Ectodermal cell (in vitro differentiated cells): Measurements from ENCODE around the gene ARL15.

Experiments used
- H3K27ac ChIP-seq: 2 replicates; pipeline ENCODE4 v1.7.0; 2013; ENCODE audit warnings: mild to moderate bottlenecking, low read depth, low read length; ENCODE audit not compliant: insufficient read depth, poor library complexity, severe bottlenecking
- H3K27me3 ChIP-seq: 2 replicates; pipeline ENCODE4 v1.7.0; 2013; ENCODE audit warnings: mild to moderate bottlenecking, low read length; ENCODE audit not compliant: insufficient read depth, control insufficient read depth, poor library complexity, severe bottlenecking
- H3K36me3 ChIP-seq: one replicate; pipeline ENCODE4 v1.7.0; 2013; ENCODE audit warnings: low read length; ENCODE audit not compliant: control insufficient read depth, insufficient read depth
- H3K4me1 ChIP-seq: one replicate; pipeline ENCODE4 v1.7.0; 2013; ENCODE audit warnings: low read length; ENCODE audit not compliant: control insufficient read depth, insufficient read depth
- H3K4me3 ChIP-seq: 2 replicates; pipeline ENCODE4 v1.7.0; 2013; ENCODE audit warnings: low read depth, low read length, control low read depth; ENCODE audit not compliant: insufficient read depth
- H3K9me3 ChIP-seq: 2 replicates; pipeline ENCODE4 v1.7.0; 2013; ENCODE audit warnings: mild to moderate bottlenecking, low read length, moderate library complexity; ENCODE audit not compliant: control insufficient read depth
- WGBS, 2 experiments: methylation state at CpG; one replicate each; pipeline ENCODE4 v1.1.7; 2013; ENCODE audit warnings: missing lambda C conversion rate in 2 of 2; 5-methylcytosine and 5-hydroxymethylcytosine counted together

The ARL15 gene

DNA sequence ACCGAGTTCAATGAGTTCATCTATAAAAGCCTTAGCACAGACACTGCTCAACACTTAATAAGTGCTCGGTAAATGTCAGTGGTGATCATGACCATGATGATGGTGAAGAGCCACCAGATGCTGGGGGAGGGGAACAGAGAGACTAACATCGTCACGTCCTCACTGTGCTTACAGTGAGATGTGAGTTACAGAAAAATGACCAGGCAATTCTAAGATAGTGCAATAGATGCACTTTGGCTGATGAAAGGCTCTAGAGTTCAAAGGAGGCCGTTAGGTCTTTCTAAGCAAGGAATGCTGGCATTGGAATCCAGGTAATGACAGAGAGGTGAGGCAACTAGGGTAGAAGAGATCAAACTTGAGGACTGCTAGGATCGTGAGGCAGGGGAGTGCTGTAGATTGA, 36.7 kb downstream of the ARL15 start:
- Histone ChIP-seq H3K9me3 (no peaks in the 10 kb centered on the region), H3K4me1 (no peaks in the 10 kb centered on the region), H3K36me3 (no peaks in the 10 kb centered on the region), H3K27ac (no peak overlapping the region), H3K27me3 (no peaks in the 10 kb centered on the region), H3K4me3 (no peak overlapping the region)
- WGBS, 2 experiments, result 94% methylated on average over 5 to 6 of the region's 6 CpGs

DNA sequence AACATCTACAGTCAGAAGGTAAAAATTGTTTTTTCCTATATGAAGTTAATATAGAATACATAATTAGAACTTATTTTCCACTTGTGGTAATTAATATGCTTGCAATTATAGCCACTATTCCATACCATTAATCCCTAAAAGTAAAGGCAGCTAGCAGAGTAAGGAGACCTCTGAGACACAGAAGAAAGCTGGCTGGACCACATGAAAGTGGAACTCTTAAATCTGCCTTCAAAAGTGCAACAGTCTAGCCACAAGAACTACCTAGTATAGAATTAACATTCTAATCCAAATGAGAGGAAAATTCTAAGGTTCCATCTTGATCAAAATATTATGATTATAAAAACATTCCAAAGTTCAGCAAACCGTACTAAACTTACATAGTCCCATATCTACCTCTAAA, 37.6 kb downstream of the ARL15 start:
- H3K36me3 ChIP-seq, result no peaks in the 10 kb centered on the region
- WGBS, 2 experiments, result no CpG with 5 or more reads among the region's 1 CpG
- H3K27ac ChIP-seq, result no peak overlapping the region
- no peaks in the 10 kb centered on the region for H3K4me1 ChIP-seq
- no peaks in the 10 kb centered on the region for H3K27me3 ChIP-seq
- H3K9me3 ChIP-seq, result no peaks in the 10 kb centered on the region
- no peak overlapping the region for H3K4me3 ChIP-seq

DNA sequence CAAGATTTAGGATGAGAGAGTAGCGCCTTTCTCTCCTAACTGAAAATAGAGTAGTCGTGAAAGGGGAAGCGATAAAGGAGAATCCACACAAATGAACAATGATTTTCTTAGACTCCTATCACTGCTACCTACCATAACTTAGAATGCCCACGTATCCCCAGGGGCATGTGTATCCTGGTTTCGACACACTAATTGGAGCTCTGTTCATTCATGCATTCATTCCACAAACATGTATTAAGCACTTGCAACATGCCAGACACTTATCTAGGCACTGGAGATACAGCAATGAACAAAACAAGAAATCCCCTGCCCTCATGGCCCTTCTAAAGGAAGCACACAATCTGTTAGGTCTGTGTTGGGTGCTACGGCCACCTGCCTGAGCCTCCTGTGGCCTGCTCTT, 40.0 kb downstream of the ARL15 start:
- H3K36me3 ChIP-seq, result no peaks in the 10 kb centered on the region
- H3K27ac ChIP-seq, result no peak overlapping the region
- H3K27me3 ChIP-seq, result no peaks in the 10 kb centered on the region
- H3K9me3 ChIP-seq, result no peaks in the 10 kb centered on the region
- no peak overlapping the region for H3K4me3 ChIP-seq
- WGBS, 2 experiments, result 80 to 94% methylated on average over 4 to 6 of the region's 6 CpGs
- no peaks in the 10 kb centered on the region for H3K4me1 ChIP-seq

DNA sequence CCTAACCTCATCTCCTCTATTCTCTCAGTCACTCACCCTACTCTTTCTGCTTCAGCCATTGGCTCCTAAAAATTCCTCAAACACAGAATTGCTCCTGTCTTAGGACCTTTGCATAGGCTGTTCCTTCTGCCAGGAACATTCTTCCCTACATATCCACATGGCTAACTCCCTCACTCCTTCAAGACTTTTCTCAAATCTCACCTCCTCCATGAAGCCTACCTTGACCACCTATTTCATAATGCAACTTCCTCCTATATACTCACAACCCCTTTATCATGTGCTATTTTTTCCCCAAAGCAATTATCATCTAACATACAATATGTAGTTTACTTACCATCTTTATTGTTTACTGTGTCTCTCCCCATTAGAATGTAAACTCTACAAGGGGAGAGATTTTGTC, 45.8 kb downstream of the ARL15 start:
- Histone ChIP-seq H3K4me1 (no peaks in the 10 kb centered on the region), H3K9me3 (no peaks in the 10 kb centered on the region), H3K27ac (no peak overlapping the region), H3K4me3 (no peak overlapping the region), H3K36me3 (no peaks in the 10 kb centered on the region), H3K27me3 (no peaks in the 10 kb centered on the region)

DNA sequence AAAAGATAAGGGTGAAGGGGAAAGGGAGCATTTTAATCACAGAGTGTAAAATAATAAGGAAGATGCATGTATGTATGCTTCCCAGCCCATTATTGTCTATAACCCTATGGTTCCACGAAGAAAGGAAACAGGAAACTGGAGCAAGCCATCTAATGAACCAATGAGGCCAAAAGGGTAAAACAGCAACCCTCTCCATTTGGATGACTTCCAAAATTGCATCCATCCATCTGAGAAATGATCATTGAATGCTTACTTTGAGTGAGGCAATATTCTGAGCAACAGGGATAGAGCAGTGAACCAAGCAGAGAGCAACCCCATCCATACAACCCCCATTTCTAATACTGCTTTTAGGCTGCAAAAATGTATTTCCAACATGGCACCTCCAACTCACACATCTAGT, 46.9 kb downstream of the ARL15 start:
- no peaks in the 10 kb centered on the region for H3K4me1 ChIP-seq
- no peaks in the 10 kb centered on the region for H3K36me3 ChIP-seq
- 82 to 90% methylated on average over 1 of the region's 1 CpG for WGBS, 2 experiments
- H3K9me3 ChIP-seq, result no peaks in the 10 kb centered on the region
- no peaks in the 10 kb centered on the region for H3K27me3 ChIP-seq
- no peak overlapping the region for H3K27ac ChIP-seq
- no peak overlapping the region for H3K4me3 ChIP-seq

DNA sequence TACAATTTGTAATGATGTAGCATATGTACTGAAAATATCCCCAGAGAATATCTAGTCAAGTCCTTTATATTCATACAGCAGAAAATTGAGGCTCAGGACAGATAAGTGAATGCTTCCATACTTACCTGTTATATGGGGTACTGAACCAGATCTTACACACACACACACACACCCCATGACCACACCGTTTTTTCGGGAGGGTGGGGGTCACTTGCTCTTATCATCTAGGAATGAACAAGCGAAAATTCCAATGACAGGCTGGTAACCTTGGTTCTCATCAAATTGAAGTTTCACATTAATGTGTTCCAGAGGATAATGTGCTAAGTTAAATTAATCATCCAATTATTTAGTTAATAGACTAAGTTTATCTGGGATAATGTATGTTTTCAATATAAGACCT, 48.8 kb downstream of the ARL15 start:
- no peak overlapping the region for H3K27ac ChIP-seq
- no peaks in the 10 kb centered on the region for H3K27me3 ChIP-seq
- no peaks in the 10 kb centered on the region for H3K36me3 ChIP-seq
- no peaks in the 10 kb centered on the region for H3K9me3 ChIP-seq
- H3K4me1 ChIP-seq, result no peaks in the 10 kb centered on the region
- H3K4me3 ChIP-seq, result no peak overlapping the region
- 91 to 98% methylated on average over 3 of the region's 3 CpGs for WGBS, 2 experiments

DNA sequence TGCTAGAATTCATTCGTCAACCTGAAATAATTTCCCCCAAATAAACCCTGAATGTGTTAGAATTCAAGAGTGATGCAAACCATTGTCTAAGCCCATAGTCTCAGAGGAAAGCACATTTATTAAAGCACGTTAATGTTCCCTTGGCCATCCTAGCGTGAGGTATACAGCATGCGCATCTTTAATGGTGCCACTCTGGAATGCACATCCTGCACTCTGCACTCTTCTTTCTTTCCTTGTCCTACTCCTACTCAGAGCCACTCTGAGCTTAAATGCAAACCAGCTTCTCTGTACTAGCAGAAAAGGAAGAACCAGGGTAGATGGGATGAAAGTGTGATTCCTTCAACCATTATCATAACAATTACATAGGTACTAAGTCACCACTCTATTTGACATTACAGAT, 50.4 kb downstream of the ARL15 start:
- WGBS, 2 experiments, result 87 to 89% methylated on average over 4 of the region's 4 CpGs
- Histone ChIP-seq H3K4me1 (no peaks in the 10 kb centered on the region), H3K36me3 (no peaks in the 10 kb centered on the region), H3K9me3 (no peaks in the 10 kb centered on the region), H3K27ac (no peak overlapping the region), H3K4me3 (no peak overlapping the region), H3K27me3 (no peaks in the 10 kb centered on the region)

DNA sequence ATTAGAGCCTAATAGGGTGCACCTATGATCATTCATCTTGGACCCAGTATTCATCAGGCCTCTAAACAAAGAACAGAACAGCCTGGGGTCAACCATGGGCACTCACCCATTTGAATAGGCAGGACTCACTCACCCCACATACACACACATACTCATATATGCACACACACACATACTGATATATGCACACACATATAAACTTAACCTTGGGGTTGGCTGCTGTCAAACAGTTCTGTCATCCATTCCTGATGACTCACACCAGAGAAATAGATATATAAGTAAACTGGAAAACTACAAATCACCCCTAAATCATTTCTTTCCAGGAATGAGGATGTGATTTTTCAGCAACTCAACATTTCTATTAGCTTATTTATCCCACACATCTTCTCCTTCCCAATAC, 51.3 kb downstream of the ARL15 start:
- no peaks in the 10 kb centered on the region for H3K27me3 ChIP-seq
- H3K4me1 ChIP-seq, result no peaks in the 10 kb centered on the region
- no peaks in the 10 kb centered on the region for H3K36me3 ChIP-seq
- H3K4me3 ChIP-seq, result no peak overlapping the region
- no peaks in the 10 kb centered on the region for H3K9me3 ChIP-seq
- H3K27ac ChIP-seq, result no peak overlapping the region

DNA sequence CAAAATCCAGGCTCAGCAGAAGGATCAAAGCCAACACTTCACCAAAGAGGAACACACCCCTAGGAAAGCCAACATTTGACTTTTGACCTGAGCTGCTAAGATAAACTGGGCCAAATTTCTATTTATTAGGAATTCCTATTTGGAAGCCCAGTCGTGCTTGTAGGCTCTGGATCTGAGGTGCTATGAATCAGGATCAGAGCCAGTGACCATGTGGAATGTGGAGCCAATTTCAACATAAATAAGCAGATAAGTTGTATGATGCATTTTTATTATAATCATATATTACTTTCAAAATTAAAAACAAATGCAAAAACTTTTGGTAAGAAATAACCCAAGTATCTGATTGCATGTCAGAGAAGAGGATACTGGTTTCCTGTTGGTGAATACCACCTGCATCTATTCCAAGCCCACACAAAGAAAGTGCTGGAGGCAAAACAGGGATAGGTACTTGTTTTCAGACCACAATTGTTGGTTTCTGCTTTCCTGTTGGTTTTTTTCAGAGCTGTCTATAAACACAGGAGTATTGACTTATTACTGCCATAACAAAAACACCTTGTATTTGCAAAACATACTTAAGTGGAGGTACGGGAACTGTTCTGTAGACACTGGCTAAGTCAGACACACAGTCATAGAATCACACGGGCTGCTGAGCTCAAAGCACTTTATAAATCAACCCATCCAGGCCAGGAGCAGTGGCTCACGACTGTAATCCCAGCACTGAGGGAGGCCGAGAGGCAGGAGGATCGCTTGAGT, 52.8 kb downstream of the ARL15 start:
- H3K27ac ChIP-seq, result no peak overlapping the region

DNA sequence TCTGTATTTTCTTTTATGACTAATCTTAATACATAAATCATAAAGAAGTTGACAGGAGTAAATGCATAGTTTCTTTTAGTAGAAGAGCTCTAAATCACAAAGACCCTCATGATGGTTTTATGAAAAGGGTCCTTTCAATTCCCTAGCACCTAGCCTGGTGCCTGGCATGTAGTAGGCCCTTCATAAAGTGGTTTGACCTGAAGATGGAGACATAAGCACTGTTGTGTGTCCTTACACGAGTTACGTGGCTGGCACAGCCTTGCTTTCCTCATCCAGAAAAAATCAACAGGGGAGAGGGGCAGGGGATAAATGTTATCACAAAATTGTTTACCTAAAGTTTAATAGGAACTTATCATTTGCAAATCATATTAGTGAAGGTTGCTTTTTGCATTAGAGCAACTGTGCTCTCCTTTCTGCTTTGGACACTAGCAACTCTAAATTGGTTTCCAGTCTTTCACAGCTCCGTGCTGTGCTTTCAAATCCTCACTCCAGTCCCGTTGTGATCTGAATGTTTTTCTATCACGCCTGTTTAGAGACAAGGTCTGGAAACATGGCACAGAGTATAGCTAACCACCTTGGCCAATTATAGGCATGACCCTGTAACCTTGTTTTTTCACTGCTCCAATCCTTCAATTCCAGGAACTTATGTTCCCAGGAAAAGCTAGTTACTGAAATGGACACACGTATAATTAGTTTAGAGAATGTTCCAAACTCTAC, 55.7 kb downstream of the ARL15 start:
- no peaks in the 10 kb centered on the region for H3K36me3 ChIP-seq
- no peaks in the 10 kb centered on the region for H3K27me3 ChIP-seq
- no peak overlapping the region for H3K27ac ChIP-seq
- no peaks in the 10 kb centered on the region for H3K9me3 ChIP-seq
- peaks cover 4% of the 10 kb centered on the region for H3K4me1 ChIP-seq
- no peak overlapping the region for H3K4me3 ChIP-seq
- WGBS, 2 experiments, result 87 to 90% methylated on average over 6 of the region's 6 CpGs

More for the DNA sequence above, 52.8 kb downstream of the ARL15 start:
- 85 to 89% methylated on average over 6 of the region's 6 CpGs for WGBS, 2 experiments
- Histone ChIP-seq H3K9me3 (no peaks in the 10 kb centered on the region), H3K36me3 (no peaks in the 10 kb centered on the region), H3K4me3 (no peak overlapping the region), H3K27me3 (no peaks in the 10 kb centered on the region), H3K4me1 (no peaks in the 10 kb centered on the region)
